Liver (tissue), 9 donors: ENCODE data around the gene TPK1. TPM values are rescaled to one million over a fixed set of nuclear protein-coding genes. Genes with fewer than 3 reads are reported as not detected.

Experiments
- DNase-seq: peaks from one replicate; pipeline ENCODE4 v3.0.0-alpha.2; 2017; ENCODE audit warnings: low spot score
- H3K27ac ChIP-seq, 2 donors: one replicate each; pipeline ENCODE4 v1.7.0; 2013; ENCODE audit warnings: inconsistent platforms in 2 of 2, low read length in 2 of 2, control low read depth in 1 of 2, low read depth in 1 of 2, mild to moderate bottlenecking in 1 of 2
- H3K27me3 ChIP-seq, 4 donors: one replicate each; pipeline versions ENCODE4 v1.6.1 to v1.7.0; 2013; ENCODE audit warnings: low read length in 3 of 4, inconsistent platforms in 1 of 4, mild to moderate bottlenecking in 1 of 4, moderate library complexity in 1 of 4; ENCODE audit not compliant: control insufficient read depth in 4 of 4, insufficient read depth in 4 of 4
- H3K36me3 ChIP-seq, 4 donors: one replicate each; pipeline versions ENCODE4 v1.6.1 to v1.7.0; 2013; ENCODE audit warnings: low read length in 3 of 4, mild to moderate bottlenecking in 3 of 4, low read depth in 1 of 4, moderate library complexity in 1 of 4; ENCODE audit not compliant: control insufficient read depth in 4 of 4, insufficient read depth in 3 of 4
- H3K4me1 ChIP-seq, 4 donors: one replicate each; pipeline versions ENCODE4 v1.6.1 to v1.7.0; 2013; ENCODE audit warnings: low read length in 3 of 4, mild to moderate bottlenecking in 3 of 4, moderate library complexity in 1 of 4; ENCODE audit not compliant: control insufficient read depth in 4 of 4, insufficient read depth in 4 of 4
- H3K4me3 ChIP-seq, 3 donors: one replicate each; pipeline versions ENCODE4 v1.6.1 to v1.7.0; 2013; ENCODE audit warnings: low read length in 3 of 3, control low read depth in 1 of 3, low read depth in 1 of 3, mild to moderate bottlenecking in 1 of 3
- H3K9ac ChIP-seq, 2 donors: one replicate each; pipeline ENCODE4 v1.7.0; 2013; ENCODE audit warnings: low read length in 2 of 2, mild to moderate bottlenecking in 2 of 2, moderate library complexity in 2 of 2, control low read depth in 1 of 2, low read depth in 1 of 2
- H3K9me3 ChIP-seq, 4 donors: one replicate each; pipeline versions ENCODE4 v1.6.1 to v1.7.0; 2013; ENCODE audit warnings: low read length in 3 of 4; ENCODE audit not compliant: control insufficient read depth in 4 of 4
- EGR1 ChIP-seq, 2 donors: IDR thresholded peaks; 2 replicates each; pipeline ENCODE4 v1.6.1; 2016 to 2018; ENCODE audit warnings: antibody characterized with exemption in 2 of 2, low read depth in 2 of 2
- FOXA1 ChIP-seq: IDR thresholded peaks from 2 replicates; pipeline ENCODE4 v1.6.1; 2016; ENCODE audit warnings: antibody characterized with exemption
- FOXA2 ChIP-seq: IDR thresholded peaks from 2 replicates; pipeline ENCODE4 v1.6.1; 2016; ENCODE audit warnings: antibody characterized with exemption
- GABPA ChIP-seq, 2 donors: IDR thresholded peaks in 1 of 2; conservative IDR thresholded peaks in 1 of 2; 2 replicates each; pipeline ENCODE4 v1.6.1; 2016; ENCODE audit warnings: antibody characterized with exemption in 2 of 2, mild to moderate bottlenecking in 1 of 2, moderate library complexity in 1 of 2
- HNF4A ChIP-seq, 2 donors: conservative IDR thresholded peaks; 2 replicates each; pipeline ENCODE4 v1.6.1; 2016; ENCODE audit warnings: antibody characterized with exemption in 2 of 2, mild to moderate bottlenecking in 2 of 2
- HNF4G ChIP-seq: IDR thresholded peaks from 2 replicates; pipeline ENCODE4 v1.6.1; 2016; ENCODE audit warnings: antibody characterized with exemption
- JUND ChIP-seq, 2 donors: IDR thresholded peaks; 2 replicates each; pipeline ENCODE4 v1.6.1; 2016; ENCODE audit warnings: antibody characterized with exemption in 2 of 2
- NR2F2 ChIP-seq: IDR thresholded peaks from 2 replicates; pipeline ENCODE4 v1.6.1; 2016; ENCODE audit warnings: antibody characterized with exemption
- RAD21 ChIP-seq, 2 donors: IDR thresholded peaks; 2 replicates each; pipeline ENCODE4 v1.6.1; 2016; ENCODE audit warnings: antibody characterized with exemption in 2 of 2, mild to moderate bottlenecking in 2 of 2
- REST ChIP-seq: IDR thresholded peaks from 2 replicates; pipeline ENCODE4 v1.6.1; 2016; ENCODE audit warnings: antibody characterized with exemption, mild to moderate bottlenecking
- RXRA ChIP-seq, 2 donors: IDR thresholded peaks; 2 replicates each; pipeline ENCODE4 v1.6.1; 2017 to 2018; ENCODE audit warnings: antibody characterized with exemption in 2 of 2, mild to moderate bottlenecking in 1 of 2
- SP1 ChIP-seq: IDR thresholded peaks from 2 replicates; pipeline ENCODE4 v1.6.1; 2018; ENCODE audit warnings: antibody characterized with exemption, mild to moderate bottlenecking
- TAF1 ChIP-seq: conservative IDR thresholded peaks from 2 replicates; pipeline ENCODE4 v1.6.1; 2016; ENCODE audit warnings: antibody characterized with exemption, mild to moderate bottlenecking
- YY1 ChIP-seq: IDR thresholded peaks from 2 replicates; pipeline ENCODE4 v1.6.1; 2016; ENCODE audit warnings: antibody characterized with exemption, mild to moderate bottlenecking
- WGBS: extraction: QIAGEN DNeasy Blood & Tissue Kit; methylation state at CpG from one replicate; pipeline ENCODE4 v1.1.7; 2013; 5-methylcytosine and 5-hydroxymethylcytosine counted together
- polyA plus RNA-seq, 2 donors: library from polyadenylated mRNA; stranded (reverse) in 1 of 2; unstranded in 1 of 2; fragments of 200-250 nt in 1 of 2; fragments of >200 nt in 1 of 2; fragmentation: Nextera tagmentation in 1 of 2; extraction: Ambion mirVana in 1 of 2; gene quantifications; one replicate each; pipeline versions ENCODE4 v1.2.1 to v1.2.3, GENCODE V29; 2013 to 2015
- total RNA-seq, 2 donors: library from RNA; depleted of rRNA; stranded (reverse); fragments of >200 nt; gene quantifications; one replicate each; pipeline ENCODE4 v1.2.3, GENCODE V29; 2014
- TF ChIP-seq, protein P1 (sequence below): fragments of 150-350 bp; IDR thresholded peaks from 2 replicates; pipeline ENCODE4 v1.5.1; 2017; ENCODE audit warnings: improper control_type of control experiment, low read depth, low read length; ENCODE audit not compliant: missing input control
- TF ChIP-seq, protein P2 (sequence below): IDR thresholded peaks from 2 replicates; pipeline ENCODE4 v1.6.1; 2016; ENCODE audit warnings: antibody characterized with exemption
- TF ChIP-seq, protein P3 (sequence below): IDR thresholded peaks from 2 replicates; pipeline ENCODE4 v1.6.1; 2016; ENCODE audit warnings: antibody characterized with exemption
- TF ChIP-seq, protein P4 (sequence below): IDR thresholded peaks from 2 replicates; pipeline ENCODE4 v1.6.1; 2016; ENCODE audit warnings: antibody characterized with exemption
- donor health status: healthy.
- donor health status: healthy.
- donor health status: healthy.
- donor health status: healthy.
- donor health status: healthy.

The TPK1 gene
- total and polyA plus RNA-seq, 4 donors = 2.2 to 7.5 (median 3.3) TPM

- DNase-seq = no peak
- 79% methylated on average over 3 of the region's 3 CpGs for WGBS
These were observed 58.6 kb downstream of the TPK1 start for GRCh38 chr7:144777005-144777839.

More at GRCh38 chr7:144777005-144777839, 58.6 kb downstream of the TPK1 start:
- Histone ChIP-seq H3K9me3 (no peaks in the 10 kb centered on the region), H3K4me3 (no peak overlapping the region), H3K27ac (no peak overlapping the region), H3K4me1 (peaks cover 0 to 12% (median 2%) of the 10 kb centered on the region in 4 donors), H3K9ac (no peak overlapping the region), H3K27me3 (no peaks in the 10 kb centered on the region), H3K36me3 (no peaks in the 10 kb centered on the region)
- TF ChIP-seq EGR1 (IDR thresholded peaks at IDR 0.05; ENCODE audit: low read depth in 2 of 2) = no peak
- TF ChIP-seq GABPA (IDR thresholded peaks at IDR 0.05 in 1 of 2, conservative IDR thresholded peaks at IDR 0.05 in 1 of 2) = no peak
- TF ChIP-seq, protein P1, sequence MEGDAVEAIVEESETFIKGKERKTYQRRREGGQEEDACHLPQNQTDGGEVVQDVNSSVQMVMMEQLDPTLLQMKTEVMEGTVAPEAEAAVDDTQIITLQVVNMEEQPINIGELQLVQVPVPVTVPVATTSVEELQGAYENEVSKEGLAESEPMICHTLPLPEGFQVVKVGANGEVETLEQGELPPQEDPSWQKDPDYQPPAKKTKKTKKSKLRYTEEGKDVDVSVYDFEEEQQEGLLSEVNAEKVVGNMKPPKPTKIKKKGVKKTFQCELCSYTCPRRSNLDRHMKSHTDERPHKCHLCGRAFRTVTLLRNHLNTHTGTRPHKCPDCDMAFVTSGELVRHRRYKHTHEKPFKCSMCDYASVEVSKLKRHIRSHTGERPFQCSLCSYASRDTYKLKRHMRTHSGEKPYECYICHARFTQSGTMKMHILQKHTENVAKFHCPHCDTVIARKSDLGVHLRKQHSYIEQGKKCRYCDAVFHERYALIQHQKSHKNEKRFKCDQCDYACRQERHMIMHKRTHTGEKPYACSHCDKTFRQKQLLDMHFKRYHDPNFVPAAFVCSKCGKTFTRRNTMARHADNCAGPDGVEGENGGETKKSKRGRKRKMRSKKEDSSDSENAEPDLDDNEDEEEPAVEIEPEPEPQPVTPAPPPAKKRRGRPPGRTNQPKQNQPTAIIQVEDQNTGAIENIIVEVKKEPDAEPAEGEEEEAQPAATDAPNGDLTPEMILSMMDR = no peak
- TF ChIP-seq, protein P2, sequence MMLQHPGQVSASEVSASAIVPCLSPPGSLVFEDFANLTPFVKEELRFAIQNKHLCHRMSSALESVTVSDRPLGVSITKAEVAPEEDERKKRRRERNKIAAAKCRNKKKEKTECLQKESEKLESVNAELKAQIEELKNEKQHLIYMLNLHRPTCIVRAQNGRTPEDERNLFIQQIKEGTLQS = no peak
- TF ChIP-seq SP1 = no peak
- no peak for TF ChIP-seq FOXA2
- no peak for TF ChIP-seq HNF4A (conservative IDR thresholded peaks at IDR 0.05)
- no peak for TF ChIP-seq RXRA (IDR thresholded peaks at IDR 0.05)
- no peak for TF ChIP-seq RAD21 (IDR thresholded peaks at IDR 0.05)
- TF ChIP-seq, protein P3, sequence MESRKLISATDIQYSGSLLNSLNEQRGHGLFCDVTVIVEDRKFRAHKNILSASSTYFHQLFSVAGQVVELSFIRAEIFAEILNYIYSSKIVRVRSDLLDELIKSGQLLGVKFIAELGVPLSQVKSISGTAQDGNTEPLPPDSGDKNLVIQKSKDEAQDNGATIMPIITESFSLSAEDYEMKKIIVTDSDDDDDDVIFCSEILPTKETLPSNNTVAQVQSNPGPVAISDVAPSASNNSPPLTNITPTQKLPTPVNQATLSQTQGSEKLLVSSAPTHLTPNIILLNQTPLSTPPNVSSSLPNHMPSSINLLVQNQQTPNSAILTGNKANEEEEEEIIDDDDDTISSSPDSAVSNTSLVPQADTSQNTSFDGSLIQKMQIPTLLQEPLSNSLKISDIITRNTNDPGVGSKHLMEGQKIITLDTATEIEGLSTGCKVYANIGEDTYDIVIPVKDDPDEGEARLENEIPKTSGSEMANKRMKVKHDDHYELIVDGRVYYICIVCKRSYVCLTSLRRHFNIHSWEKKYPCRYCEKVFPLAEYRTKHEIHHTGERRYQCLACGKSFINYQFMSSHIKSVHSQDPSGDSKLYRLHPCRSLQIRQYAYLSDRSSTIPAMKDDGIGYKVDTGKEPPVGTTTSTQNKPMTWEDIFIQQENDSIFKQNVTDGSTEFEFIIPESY = no peak
- TF ChIP-seq HNF4G = no peak
- no peak for TF ChIP-seq FOXA1
- TF ChIP-seq REST = no peak
- TF ChIP-seq NR2F2 = no peak
- TF ChIP-seq, protein P4, sequence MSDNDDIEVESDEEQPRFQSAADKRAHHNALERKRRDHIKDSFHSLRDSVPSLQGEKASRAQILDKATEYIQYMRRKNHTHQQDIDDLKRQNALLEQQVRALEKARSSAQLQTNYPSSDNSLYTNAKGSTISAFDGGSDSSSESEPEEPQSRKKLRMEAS = no peak
- no peak for TF ChIP-seq TAF1
- no peak for TF ChIP-seq JUND (IDR thresholded peaks at IDR 0.05)
- no peak for TF ChIP-seq YY1
